ENCODE results near the gene MC2R. TPM values are rescaled to one million over a fixed set of nuclear protein-coding genes. Genes with fewer than 3 reads are reported as not detected.

MC2R gene
- not detected for total RNA-seq (2021; fragmentation: NEBNext Ultra II Directional; extraction: Animal tissue kit (Norgen Biotek cat#: 25700))
- long read RNA-seq, result 0 reads

- Mint-ChIP-seq H3K4me3 (no peak within 1 kb of the TSS), H3K9me3 (peaks cover 52% of the 10 kb centered on the region), H3K4me1 (ENCODE audit: low read depth) (no peaks in the 10 kb centered on the region), H3K36me3 (ENCODE audit: low read depth) (no peaks in the 10 kb centered on the region), H3K27ac (no peak within 1 kb of the TSS), H3K27me3 (ENCODE audit: insufficient read depth) (no peaks in the 10 kb centered on the region)
- DNase-seq, result no peak
- no peak for TF ChIP-seq CTCF (IDR thresholded peaks at IDR 0.05)
Observed at GRCh38 chr18:13915391-13915790, at the start of gene MC2R. Gene MC2R, minus strand, starts transcription at chr18:13915536. Its CDS starts 30,018 bp downstream, at chr18:13885518.

GRCh38 chr18:13945811-13946210 lies 30.5 kb upstream of the MC2R start:
- no peak overlapping the region for H3K27ac Mint-ChIP-seq
- H3K9me3 Mint-ChIP-seq, result peaks cover 44% of the 10 kb centered on the region

GRCh38 chr18:13943338-13943737 lies 28.0 kb upstream of the MC2R start:
- Mint-ChIP-seq H3K27ac (no peak overlapping the region), H3K4me3 (no peak overlapping the region), H3K27me3 (ENCODE audit: insufficient read depth) (no peaks in the 10 kb centered on the region; the same call in 1 of the 2 replicates), H3K4me1 (ENCODE audit: low read depth) (no peaks in the 10 kb centered on the region), H3K9me3 (peaks cover 45% of the 10 kb centered on the region), H3K36me3 (ENCODE audit: low read depth) (peaks cover 7% of the 10 kb centered on the region; the same call in 1 of the 2 replicates)
- no peak for DNase-seq
- no peak for TF ChIP-seq CTCF (IDR thresholded peaks at IDR 0.05)

More at GRCh38 chr18:13945811-13946210, 30.5 kb upstream of the MC2R start:
- TF ChIP-seq CTCF (IDR thresholded peaks at IDR 0.05), result no peak
- no peaks in the 10 kb centered on the region; the same call in 1 of the 2 replicates for H3K27me3 Mint-ChIP-seq (ENCODE audit: insufficient read depth)
- no peaks in the 10 kb centered on the region for H3K36me3 Mint-ChIP-seq (ENCODE audit: low read depth)
- H3K4me3 Mint-ChIP-seq, result no peak overlapping the region
- no peak for DNase-seq
- no peaks in the 10 kb centered on the region for H3K4me1 Mint-ChIP-seq (ENCODE audit: low read depth)

DNA sequence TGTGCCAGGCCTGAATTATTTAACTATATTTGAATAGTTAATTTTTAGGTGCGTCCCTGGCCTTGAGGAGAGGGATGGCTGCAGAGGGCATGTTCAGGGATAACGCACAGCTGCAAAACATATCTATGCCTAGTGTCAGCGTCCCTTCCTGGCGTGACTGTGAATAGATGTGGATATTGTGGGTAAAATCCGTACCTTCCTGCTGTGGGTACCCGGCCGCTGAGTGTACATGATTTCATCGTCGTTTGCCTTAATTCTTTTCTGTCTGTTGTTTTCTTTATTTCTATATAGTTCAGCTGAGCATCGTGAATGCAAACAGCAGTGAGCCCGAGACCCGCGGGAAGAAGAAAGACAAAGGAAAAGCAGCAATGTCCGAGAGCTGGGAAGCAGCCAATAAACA lies 25.0 kb upstream of the MC2R start:
- no peak for TF ChIP-seq CTCF (IDR thresholded peaks at IDR 0.05)
- no peak for DNase-seq
- H3K27me3 Mint-ChIP-seq (ENCODE audit: insufficient read depth), result no peaks in the 10 kb centered on the region; the same call in 1 of the 2 replicates
- peaks cover 7% of the 10 kb centered on the region; the same call in 1 of the 2 replicates for H3K36me3 Mint-ChIP-seq (ENCODE audit: low read depth)
- H3K4me3 Mint-ChIP-seq, result no peak overlapping the region
- no peak overlapping the region for H3K27ac Mint-ChIP-seq
- H3K4me1 Mint-ChIP-seq (ENCODE audit: low read depth), result no peaks in the 10 kb centered on the region
- peaks cover 46% of the 10 kb centered on the region for H3K9me3 Mint-ChIP-seq

GRCh38 chr18:13934676-13935075 lies 19.3 kb upstream of the MC2R start:
- H3K9me3 Mint-ChIP-seq, result peaks cover 70% of the 10 kb centered on the region
- peaks cover 8% of the 10 kb centered on the region for H3K36me3 Mint-ChIP-seq (ENCODE audit: low read depth)
- no peaks in the 10 kb centered on the region for H3K4me1 Mint-ChIP-seq (ENCODE audit: low read depth)
- no peak overlapping the region for H3K27ac Mint-ChIP-seq
- H3K27me3 Mint-ChIP-seq (ENCODE audit: insufficient read depth), result no peaks in the 10 kb centered on the region; the same call in 1 of the 2 replicates
- no peak for TF ChIP-seq CTCF (IDR thresholded peaks at IDR 0.05)
- no peak overlapping the region for H3K4me3 Mint-ChIP-seq
- DNase-seq, result no peak
